Mucosa of descending colon (tissue), 3 donors: ENCODE data around the gene KCNQ5. TPM values are rescaled to one million over a fixed set of nuclear protein-coding genes. Genes with fewer than 3 reads are reported as not detected.
"Not testable (repeated sequence)": the region's sequence is repeated elsewhere in the genome, so short reads cannot be mapped to it uniquely, and the experiment has no call there.

ENCODE experiments used
- ATAC-seq: fragments of 200-7000 bp; cut with Tn5 transposase; one replicate; pipeline ENCODE4 v1.9.1; 2020; ENCODE audit warnings: mild to moderate bottlenecking, moderate library complexity
- DNase-seq, 3 donors: peaks; one replicate each; pipeline ENCODE4 v3.0.0-alpha.2; 2020
- H3K36me3 ChIP-seq: fragments of 200-600 bp; one replicate; pipeline ENCODE4 v1.8.0; 2021; ENCODE audit warnings: low read depth, mild to moderate bottlenecking
- H3K4me1 ChIP-seq: fragments of 200-600 bp; one replicate; pipeline ENCODE4 v1.8.0; 2021; ENCODE audit warnings: low read depth, mild to moderate bottlenecking
- H3K4me3 ChIP-seq: fragments of 200-600 bp; one replicate; pipeline ENCODE4 v1.8.0; 2021; ENCODE audit warnings: mild to moderate bottlenecking
- H3K9me3 ChIP-seq: fragments of 200-600 bp; one replicate; pipeline ENCODE4 v1.8.0; 2021; ENCODE audit warnings: mild to moderate bottlenecking
- CTCF ChIP-seq: fragments of 200-600 bp; IDR thresholded peaks from one replicate; pipeline ENCODE4 v1.8.0; 2022; ENCODE audit warnings: antibody characterized with exemption, mild to moderate bottlenecking
- intact Hi-C, 2 donors: fragments of 100-400 bp; cut with DNase I in 1 of 2; cut with micrococcal nuclease in 1 of 2; formaldehyde crosslinking; loops; one replicate each; pipeline versions ENCODE4 v1.11.0 to v1.11.1; 2022; cut with DNase I, micrococcal nuclease
- long read RNA-seq, 2 donors: library from polyadenylated mRNA; unstranded; transcript quantifications; one replicate each; pipeline ENCODE4 v2.0.0, GENCODE V29; 2019 to 2021
- total RNA-seq, 3 donors: library from RNA; stranded (reverse); fragmentation: NEBNext Ultra II Directional in 2 of 3; extraction: Animal tissue kit (Norgen Biotek cat#: 25700) in 2 of 3; gene quantifications; one replicate each; pipeline versions ENCODE4 v1.2.1 to v1.2.4, GENCODE V29; 2021 to 2023
- donor health status: DM: no; HTN: no; CAD: no; lungs with moderate emphysema.
- donor health status: DM: no; HTN: no; CAD: no.
- donor health status: DM: no; HTN: yes; CAD: no.

The KCNQ5 gene
- total RNA-seq: 1 to 10 TPM in 1 of 3 donors, under 1 TPM in 2; 0.14 to 2.3 (median 0.17) TPM
- long read RNA-seq, donor 1, partial matches to known transcripts: 0 of 3 reads
- long read RNA-seq, donor 1, other reads (novel, unspliced or antisense): 3 of 3 reads
- long read RNA-seq, donor 2, partial matches to known transcripts: 1 of 2 reads
- long read RNA-seq, donor 2, other reads (novel, unspliced or antisense): 1 of 2 reads

- intact Hi-C loops: no loop called here
- ATAC-seq (peak; percentile 21), DNase-seq (peak; percentile 5 to 55 (median 21))
- TF ChIP-seq CTCF: no peak
- H3K9me3 ChIP-seq: no peaks in the 10 kb centered on the region
- H3K4me3 ChIP-seq: no peak within 1 kb of the TSS
- H3K36me3 ChIP-seq: no peaks in the 10 kb centered on the region
- peaks cover 14% of the 10 kb centered on the region for H3K4me1 ChIP-seq
These were observed at the start of gene KCNQ5 for GRCh38 chr6:72621291-72622093. TSS of gene KCNQ5 (plus strand) at chr6:72622064.

DNA sequence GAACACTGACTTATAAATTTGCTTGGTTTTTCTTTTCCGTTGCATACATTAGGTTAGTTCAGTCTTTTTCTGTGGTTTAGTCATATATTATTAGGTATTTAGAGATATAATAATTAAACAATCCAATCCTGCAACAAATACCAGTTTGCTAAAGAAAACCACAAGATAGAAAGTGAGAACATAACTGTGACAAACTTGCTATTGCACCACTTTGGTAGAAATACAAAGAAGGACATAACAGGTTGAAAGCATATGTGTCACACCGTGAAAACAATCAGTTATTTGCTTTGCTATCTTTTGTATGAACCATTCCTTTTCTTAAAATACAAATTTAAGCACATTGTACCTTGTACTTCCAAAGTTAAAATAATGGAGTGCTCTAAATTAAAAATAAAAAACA, 42.0 kb upstream of the KCNQ5 start:
- Histone ChIP-seq H3K36me3 (no peaks in the 10 kb centered on the region), H3K4me3 (no peak overlapping the region), H3K9me3 (no peaks in the 10 kb centered on the region), H3K4me1 (no peaks in the 10 kb centered on the region)
- ATAC-seq: no peak
- TF ChIP-seq CTCF: no peak
- intact Hi-C loops: no loop called here
- no peak for DNase-seq

- H3K4me1 ChIP-seq: no peaks in the 10 kb centered on the region
- H3K4me3 ChIP-seq: no peak overlapping the region
- DNase-seq (no peak), ATAC-seq (no peak)
- H3K36me3 ChIP-seq: no peaks in the 10 kb centered on the region
- intact Hi-C loops: no loop called here
- H3K9me3 ChIP-seq: no peaks in the 10 kb centered on the region
- no peak for TF ChIP-seq CTCF
These were observed 41.5 kb upstream of the KCNQ5 start for GRCh38 chr6:72580281-72580940.

- H3K4me1 ChIP-seq, H3K36me3 ChIP-seq, DNase-seq, H3K4me3 ChIP-seq, ATAC-seq, H3K9me3 ChIP-seq, intact Hi-C loops: not testable (repeated sequence)
These were observed 40.9 kb upstream of the KCNQ5 start for GRCh38 chr6:72580950-72581349.

DNA sequence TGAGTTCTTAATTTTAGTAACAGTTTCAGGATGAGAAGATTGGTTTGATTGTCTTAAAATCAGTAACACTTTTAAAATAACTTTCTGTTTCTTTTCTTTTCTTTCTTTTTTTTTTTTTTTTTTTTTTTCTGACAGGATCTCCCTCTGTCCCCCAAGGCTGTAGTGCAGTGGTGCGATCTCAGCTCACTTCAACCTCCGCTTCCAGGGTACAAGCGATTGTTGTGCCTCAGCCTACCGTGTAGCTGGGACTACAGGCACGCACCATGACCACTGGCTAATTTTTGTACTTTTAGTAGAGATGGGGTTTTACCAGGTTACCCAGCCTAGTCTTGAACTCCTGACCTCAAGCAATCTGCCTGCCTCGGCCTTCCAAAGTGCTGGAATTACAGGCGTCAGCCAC, 33.7 kb upstream of the KCNQ5 start:
- Histone ChIP-seq H3K9me3 (no peaks in the 10 kb centered on the region), H3K4me3 (no peak overlapping the region), H3K36me3 (no peaks in the 10 kb centered on the region), H3K4me1 (no peaks in the 10 kb centered on the region)
- no peak for ATAC-seq
- TF ChIP-seq CTCF: no peak
- intact Hi-C loops: no loop called here
- DNase-seq: no peak

GRCh38 chr6:72589096-72589495, 32.8 kb upstream of the KCNQ5 start:
- no peak for DNase-seq
- H3K36me3 ChIP-seq: no peaks in the 10 kb centered on the region
- H3K9me3 ChIP-seq: no peaks in the 10 kb centered on the region
- no peak for ATAC-seq
- H3K4me3 ChIP-seq: no peak overlapping the region
- no peaks in the 10 kb centered on the region for H3K4me1 ChIP-seq
- TF ChIP-seq CTCF: no peak
- intact Hi-C loops: no loop called here
